AG04450 (cell line): ENCODE measurements around the gene RPL38. TPM values are rescaled to one million over a fixed set of nuclear protein-coding genes. Genes with fewer than 3 reads are reported as not detected.

Experiments
- CTCF ChIA-PET: fragments of 300-600, 350-600 bp; formaldehyde crosslinking; extraction: SDS; loops from one replicate; lab custom pipeline; 2022; ENCODE audit warnings: antibody characterized with exemption, inconsistent platforms; lab: Charles Lee
- POLR2A ChIA-PET: fragments of 350-600 bp; formaldehyde crosslinking; extraction: SDS; loops from one replicate; lab custom pipeline; 2021; ENCODE audit warnings: antibody characterized with exemption, inconsistent platforms; lab: Yijun Ruan, JAX
- DNase-seq: peaks from one replicate; pipeline ENCODE4 v3.0.0-alpha.2; 2011; ENCODE audit warnings: low read depth, low spot score
- H3K27ac ChIP-seq: one replicate; pipeline ENCODE4 v1.5.1; 2012; ENCODE audit warnings: low read depth, low read length, control low read depth
- H3K27me3 ChIP-seq: one replicate; pipeline ENCODE4 v1.6.0; 2012; ENCODE audit warnings: low read length; ENCODE audit not compliant: control insufficient read depth, insufficient read depth
- H3K4me3 ChIP-seq: 2 replicates; pipeline ENCODE4 v1.5.1; 2011; ENCODE audit warnings: mild to moderate bottlenecking, low read depth, low read length, control low read depth
- H3K9me3 ChIP-seq: 2 replicates; pipeline ENCODE4 v1.5.1; 2012; ENCODE audit warnings: low read length; ENCODE audit not compliant: control insufficient read depth, insufficient read depth
- polyA minus RNA-seq: library from RNA; depleted of rRNA, polyadenylated mRNA; stranded (reverse); fragments of >200 nt; gene quantifications from 2 replicates; pipeline ENCODE4 v1.2.3, GENCODE V29; 2011; rRNA and poly(A)+ RNA removed
- polyA plus RNA-seq: library from polyadenylated mRNA; depleted of rRNA; stranded (reverse); fragments of >200 nt; gene quantifications from 2 replicates; pipeline ENCODE4 v1.2.3, GENCODE V29; 2011; rRNA removed
- TF ChIP-seq, protein P1 (sequence below): IDR thresholded peaks from 2 replicates; pipeline ENCODE4 v1.5.1; 2011; ENCODE audit warnings: low read depth, low read length, control low read depth, inconsistent platforms

Gene RPL38
- polyA plus RNA-seq (2,243 and 2,383 TPM in 2 replicates), polyA minus RNA-seq (715 and 775 TPM in 2 replicates)

- Histone ChIP-seq H3K9me3 (peaks cover 4% of the 10 kb centered on the region; the same call in 1 of the 2 replicates), H3K4me3 (peak within 1 kb of the TSS; percentile 96), H3K27ac (peak within 1 kb of the TSS; percentile 88), H3K27me3 (peaks cover 13% of the 10 kb centered on the region)
- CTCF ChIA-PET: interaction anchor here (0.5 to 2.8 kb wide), 22 partner anchors 9 to 1644 kb away, joined by 3 to 31 read pairs (median 4); partner anchors contain the start of gene TTYH2
- peak; percentile 94 for DNase-seq
- TF ChIP-seq, protein P1, sequence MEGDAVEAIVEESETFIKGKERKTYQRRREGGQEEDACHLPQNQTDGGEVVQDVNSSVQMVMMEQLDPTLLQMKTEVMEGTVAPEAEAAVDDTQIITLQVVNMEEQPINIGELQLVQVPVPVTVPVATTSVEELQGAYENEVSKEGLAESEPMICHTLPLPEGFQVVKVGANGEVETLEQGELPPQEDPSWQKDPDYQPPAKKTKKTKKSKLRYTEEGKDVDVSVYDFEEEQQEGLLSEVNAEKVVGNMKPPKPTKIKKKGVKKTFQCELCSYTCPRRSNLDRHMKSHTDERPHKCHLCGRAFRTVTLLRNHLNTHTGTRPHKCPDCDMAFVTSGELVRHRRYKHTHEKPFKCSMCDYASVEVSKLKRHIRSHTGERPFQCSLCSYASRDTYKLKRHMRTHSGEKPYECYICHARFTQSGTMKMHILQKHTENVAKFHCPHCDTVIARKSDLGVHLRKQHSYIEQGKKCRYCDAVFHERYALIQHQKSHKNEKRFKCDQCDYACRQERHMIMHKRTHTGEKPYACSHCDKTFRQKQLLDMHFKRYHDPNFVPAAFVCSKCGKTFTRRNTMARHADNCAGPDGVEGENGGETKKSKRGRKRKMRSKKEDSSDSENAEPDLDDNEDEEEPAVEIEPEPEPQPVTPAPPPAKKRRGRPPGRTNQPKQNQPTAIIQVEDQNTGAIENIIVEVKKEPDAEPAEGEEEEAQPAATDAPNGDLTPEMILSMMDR: peak; percentile 97
- POLR2A ChIA-PET: interaction anchor here (0.7 to 2.5 kb wide), 4 partner anchors 8 to 27 kb away, joined by 3 to 18 read pairs (median 4); partner anchors contain the start of gene TTYH2
Observed at GRCh38 chr17:74203439-74204240, at the start of gene RPL38. Gene RPL38 (plus strand): TSS chr17:74203678. CDS start chr17:74203956, 278 bp downstream.

DNA sequence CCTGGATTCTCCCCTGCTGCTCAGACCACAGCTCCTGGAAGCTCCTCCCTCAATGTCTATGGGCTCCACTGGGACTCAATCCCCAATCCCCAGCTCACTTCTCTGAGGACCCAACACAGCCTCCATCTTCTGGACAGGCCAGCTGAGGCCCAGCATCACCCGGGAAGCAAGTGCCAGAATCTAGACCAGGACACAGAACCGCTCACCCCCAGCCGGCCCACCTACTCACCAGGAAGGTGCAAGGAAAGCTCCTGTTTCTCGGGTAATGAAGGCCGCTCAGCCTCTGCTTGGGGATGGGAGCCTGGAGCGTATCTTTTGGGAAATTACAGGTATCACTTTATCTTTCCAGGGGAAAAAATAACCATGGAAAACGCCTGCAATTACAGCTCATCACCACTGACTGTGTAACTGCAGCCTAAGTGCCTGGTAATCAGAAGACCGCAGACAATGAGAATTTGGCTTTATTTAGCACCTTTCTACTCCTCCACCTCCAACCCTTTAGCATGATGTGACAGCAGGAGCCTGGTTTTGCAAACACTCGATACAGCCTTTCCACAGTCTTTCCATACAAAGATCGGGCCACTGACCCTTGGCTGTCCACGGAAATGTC, 49.6 kb upstream of the RPL38 start:
- H3K9me3 ChIP-seq: peaks cover 19% of the 10 kb centered on the region
- DNase-seq: no peak
- H3K27me3 ChIP-seq: no peaks in the 10 kb centered on the region
- no peak overlapping the region for H3K27ac ChIP-seq
- ChIA-PET CTCF (no interaction called here), POLR2A (no interaction called here)
- no peak overlapping the region for H3K4me3 ChIP-seq
- TF ChIP-seq, protein P1: no peak

- ChIA-PET POLR2A (no interaction called here), CTCF (no interaction called here)
- no peak overlapping the region for H3K27ac ChIP-seq
- no peaks in the 10 kb centered on the region for H3K27me3 ChIP-seq
- peaks cover 18% of the 10 kb centered on the region for H3K9me3 ChIP-seq
- no peak for DNase-seq
- no peak overlapping the region for H3K4me3 ChIP-seq
- TF ChIP-seq, protein P1: no peak
Observed at GRCh38 chr17:74156878-74157277, 46.6 kb upstream of the RPL38 start.

DNA sequence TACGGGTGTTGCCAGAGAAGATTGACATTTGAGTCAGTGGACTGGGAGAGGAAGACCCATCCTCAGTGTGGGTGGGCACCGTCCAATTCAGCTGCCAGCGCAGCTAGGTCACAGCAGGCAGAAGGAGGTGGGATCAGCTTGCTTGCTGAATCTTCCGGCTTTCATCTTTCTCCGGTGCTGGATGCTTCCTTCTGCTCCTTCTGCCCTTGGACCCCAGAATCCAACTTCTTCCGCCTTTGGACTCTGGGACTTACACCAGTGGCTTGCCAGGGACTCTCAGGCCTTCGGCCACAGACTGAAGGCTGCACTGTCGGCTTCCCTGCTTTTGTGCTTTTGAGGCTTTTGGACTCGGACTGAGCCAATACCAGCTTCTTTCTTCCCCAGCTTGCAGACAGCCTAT, 46.1 kb upstream of the RPL38 start:
- Histone ChIP-seq H3K9me3 (peaks cover 16% of the 10 kb centered on the region), H3K4me3 (no peak overlapping the region), H3K27me3 (no peaks in the 10 kb centered on the region), H3K27ac (no peak overlapping the region)
- ChIA-PET POLR2A (no interaction called here), CTCF (interaction anchor here (1.4 kb wide), 1 partner anchor 19 kb away, joined by 3 read pairs; no protein-coding TSS in a partner anchor)
- TF ChIP-seq, protein P1: no peak
- no peak for DNase-seq

GRCh38 chr17:74158761-74159160, 44.7 kb upstream of the RPL38 start:
- CTCF ChIA-PET: interaction anchor here (1.4 kb wide), 1 partner anchor 18 kb away, joined by 3 read pairs; no protein-coding TSS in a partner anchor
- Histone ChIP-seq H3K4me3 (no peak overlapping the region), H3K27ac (no peak overlapping the region), H3K9me3 (peaks cover 11% of the 10 kb centered on the region), H3K27me3 (no peaks in the 10 kb centered on the region)
- TF ChIP-seq, protein P1: no peak
- DNase-seq: no peak
- POLR2A ChIA-PET: no interaction called here
